IPS-11a (cell line): ENCODE results near the gene LRRC4.

Experiments used
- H3K4me3 ChIP-seq: one replicate; pipeline ENCODE4 v1.5.1; 2013; ENCODE audit warnings: low read depth, low read length, control low read depth

LRRC4 gene

GRCh38 chr7:128008141-128008540 is 23.1 kb downstream of the LRRC4 start:
- no peak overlapping the region for H3K4me3 ChIP-seq

GRCh38 chr7:128007303-128007680 is 23.9 kb downstream of the LRRC4 start:
- H3K4me3 ChIP-seq, result no peak overlapping the region

GRCh38 chr7:128006550-128007302 is 24.5 kb downstream of the LRRC4 start:
- H3K4me3 ChIP-seq, result no peak overlapping the region

GRCh38 chr7:128005759-128006159 is 25.5 kb downstream of the LRRC4 start:
- H3K4me3 ChIP-seq, result no peak overlapping the region

GRCh38 chr7:128005117-128005516 is 26.1 kb downstream of the LRRC4 start:
- no peak overlapping the region for H3K4me3 ChIP-seq

GRCh38 chr7:128004623-128005022 is 26.6 kb downstream of the LRRC4 start:
- H3K4me3 ChIP-seq, result no peak overlapping the region

GRCh38 chr7:128003787-128004186 is 27.4 kb downstream of the LRRC4 start:
- H3K4me3 ChIP-seq, result no peak overlapping the region

- H3K4me3 ChIP-seq, result no peak overlapping the region
Measured at GRCh38 chr7:128003167-128003566, 28.1 kb downstream of the LRRC4 start.

GRCh38 chr7:128000854-128001265 is 30.4 kb downstream of the LRRC4 start:
- H3K4me3 ChIP-seq, result no peak overlapping the region

- H3K4me3 ChIP-seq, result no peak overlapping the region
Measured at GRCh38 chr7:128000048-128000447, 31.2 kb downstream of the LRRC4 start.

- no peak overlapping the region for H3K4me3 ChIP-seq
Measured at GRCh38 chr7:127998671-127999070, 32.6 kb downstream of the LRRC4 start.

- H3K4me3 ChIP-seq, result no peak overlapping the region
Measured at GRCh38 chr7:127997226-127997922, 33.9 kb downstream of the LRRC4 start.

GRCh38 chr7:127996253-127997071 is 34.8 kb downstream of the LRRC4 start:
- H3K4me3 ChIP-seq, result no peak overlapping the region

- no peak overlapping the region for H3K4me3 ChIP-seq
Measured at GRCh38 chr7:127995881-127996215, 35.4 kb downstream of the LRRC4 start.

- H3K4me3 ChIP-seq, result no peak overlapping the region
Measured at GRCh38 chr7:127995156-127995880, 35.9 kb downstream of the LRRC4 start.

GRCh38 chr7:127993987-127994386 is 37.2 kb downstream of the LRRC4 start:
- H3K4me3 ChIP-seq, result no peak overlapping the region

GRCh38 chr7:127993317-127993716 is 37.9 kb downstream of the LRRC4 start:
- H3K4me3 ChIP-seq, result no peak overlapping the region

- H3K4me3 ChIP-seq, result no peak overlapping the region
Measured at GRCh38 chr7:127988751-127989150, 42.5 kb downstream of the LRRC4 start.

- H3K4me3 ChIP-seq, result no peak overlapping the region
Measured at GRCh38 chr7:127986581-127987521, 44.4 kb downstream of the LRRC4 start.

GRCh38 chr7:127983804-127984332 is 47.4 kb downstream of the LRRC4 start:
- no peak overlapping the region for H3K4me3 ChIP-seq
